Measurements from ENCODE around the gene FUT2. TPM values are rescaled to one million over a fixed set of nuclear protein-coding genes. Genes with fewer than 3 reads are reported as not detected.

The FUT2 gene
- total RNA-seq, 1 experiment from 2014 or later, result not detected

- no peak for DNase-seq (ENCODE audit: low read depth)
- in situ Hi-C loops (cut with HindIII; ENCODE audit: low pct_unique_long_range_greater_than_20kb, low sequenced_read_pairs), result no loop called here
These were observed 44.6 kb downstream of the FUT2 start, which contains the start of gene RASIP1 for GRCh38 chr19:48740164-48740972. RASIP1 (minus strand) TSS chr19:48740610; CDS start chr19:48740282, 328 bp downstream.

- DNase-seq (ENCODE audit: low read depth), result peak; percentile 54
- in situ Hi-C loops (cut with HindIII; ENCODE audit: low pct_unique_long_range_greater_than_20kb, low sequenced_read_pairs), result no loop called here
These were observed 45.6 kb downstream of the FUT2 start for GRCh38 chr19:48741129-48741999.

- DNase-seq (ENCODE audit: low read depth), result no peak
- in situ Hi-C loops (cut with HindIII; ENCODE audit: low pct_unique_long_range_greater_than_20kb, low sequenced_read_pairs), result no loop called here
These were observed 46.3 kb downstream of the FUT2 start for GRCh38 chr19:48742096-48742495.

GRCh38 chr19:48745208-48745995, 49.6 kb downstream of the FUT2 start:
- in situ Hi-C loops (cut with HindIII; ENCODE audit: low pct_unique_long_range_greater_than_20kb, low sequenced_read_pairs), result no loop called here
- DNase-seq (ENCODE audit: low read depth), result peak; percentile 55

GRCh38 chr19:48746110-48746509, 50.3 kb downstream of the FUT2 start:
- no peak for DNase-seq (ENCODE audit: low read depth)
- in situ Hi-C loops (cut with HindIII; ENCODE audit: low pct_unique_long_range_greater_than_20kb, low sequenced_read_pairs), result no loop called here

- peak; percentile 95 for DNase-seq (ENCODE audit: low read depth)
- in situ Hi-C loops (cut with HindIII; ENCODE audit: low pct_unique_long_range_greater_than_20kb, low sequenced_read_pairs), result no loop called here
These were observed 51.2 kb downstream of the FUT2 start, which contains the start of gene IZUMO1 for GRCh38 chr19:48746738-48747575. IZUMO1 (minus strand) TSS chr19:48746909; CDS start chr19:48745859, 1,050 bp downstream.

- no peak for DNase-seq (ENCODE audit: low read depth)
- in situ Hi-C loops (cut with HindIII; ENCODE audit: low pct_unique_long_range_greater_than_20kb, low sequenced_read_pairs), result no loop called here
These were observed 53.9 kb downstream of the FUT2 start for GRCh38 chr19:48749571-48750198.

GRCh38 chr19:48750351-48750750, 54.6 kb downstream of the FUT2 start:
- in situ Hi-C loops (cut with HindIII; ENCODE audit: low pct_unique_long_range_greater_than_20kb, low sequenced_read_pairs), result no loop called here
- DNase-seq (ENCODE audit: low read depth), result no peak

- no peak for DNase-seq (ENCODE audit: low read depth)
- in situ Hi-C loops (cut with HindIII; ENCODE audit: low pct_unique_long_range_greater_than_20kb, low sequenced_read_pairs), result no loop called here
These were observed 55.2 kb downstream of the FUT2 start for GRCh38 chr19:48750771-48751504.

- DNase-seq (ENCODE audit: low read depth), result no peak
- in situ Hi-C loops (cut with HindIII; ENCODE audit: low pct_unique_long_range_greater_than_20kb, low sequenced_read_pairs), result no loop called here
These were observed 56.2 kb downstream of the FUT2 start for GRCh38 chr19:48751845-48752495.

GRCh38 chr19:48752496-48753365, 57.0 kb downstream of the FUT2 start, which contains the start of gene FUT1:
FUT1 (minus strand) TSS chr19:48752641; CDS start chr19:48751281, 1,360 bp downstream.
- in situ Hi-C loops (cut with HindIII; ENCODE audit: low pct_unique_long_range_greater_than_20kb, low sequenced_read_pairs), result no loop called here
- DNase-seq (ENCODE audit: low read depth), result peak; percentile 65

- no peak for DNase-seq (ENCODE audit: low read depth)
- in situ Hi-C loops (cut with HindIII; ENCODE audit: low pct_unique_long_range_greater_than_20kb, low sequenced_read_pairs), result no loop called here
These were observed 59.4 kb downstream of the FUT2 start, which contains the start of gene FGF21 for GRCh38 chr19:48755084-48755641. FGF21 (plus strand) TSS chr19:48755524; CDS start chr19:48756237, 713 bp downstream.
